Measurements from ENCODE around the gene AFF1.

Gene AFF1

DNA sequence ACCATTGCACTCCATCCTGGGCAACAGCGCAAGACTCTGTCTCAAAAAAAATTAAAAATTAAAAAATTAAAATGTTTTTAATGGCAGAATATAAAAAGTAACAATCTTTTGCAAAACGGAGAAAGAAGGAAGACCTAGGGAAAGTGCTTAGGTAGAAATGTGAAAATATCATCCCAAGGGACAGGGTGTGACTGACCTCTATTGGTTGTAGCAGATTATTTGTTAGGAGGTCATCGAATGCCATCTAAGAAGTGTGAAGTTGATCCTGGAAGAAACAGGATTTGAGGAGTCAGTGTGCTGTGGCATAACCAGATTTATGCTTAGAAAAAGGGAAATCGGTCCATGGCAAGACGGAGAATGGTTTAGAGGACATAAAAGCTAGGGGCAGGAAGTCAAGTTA, 24.4 kb upstream of the AFF1 start:
- TF ChIP-seq, protein P1, sequence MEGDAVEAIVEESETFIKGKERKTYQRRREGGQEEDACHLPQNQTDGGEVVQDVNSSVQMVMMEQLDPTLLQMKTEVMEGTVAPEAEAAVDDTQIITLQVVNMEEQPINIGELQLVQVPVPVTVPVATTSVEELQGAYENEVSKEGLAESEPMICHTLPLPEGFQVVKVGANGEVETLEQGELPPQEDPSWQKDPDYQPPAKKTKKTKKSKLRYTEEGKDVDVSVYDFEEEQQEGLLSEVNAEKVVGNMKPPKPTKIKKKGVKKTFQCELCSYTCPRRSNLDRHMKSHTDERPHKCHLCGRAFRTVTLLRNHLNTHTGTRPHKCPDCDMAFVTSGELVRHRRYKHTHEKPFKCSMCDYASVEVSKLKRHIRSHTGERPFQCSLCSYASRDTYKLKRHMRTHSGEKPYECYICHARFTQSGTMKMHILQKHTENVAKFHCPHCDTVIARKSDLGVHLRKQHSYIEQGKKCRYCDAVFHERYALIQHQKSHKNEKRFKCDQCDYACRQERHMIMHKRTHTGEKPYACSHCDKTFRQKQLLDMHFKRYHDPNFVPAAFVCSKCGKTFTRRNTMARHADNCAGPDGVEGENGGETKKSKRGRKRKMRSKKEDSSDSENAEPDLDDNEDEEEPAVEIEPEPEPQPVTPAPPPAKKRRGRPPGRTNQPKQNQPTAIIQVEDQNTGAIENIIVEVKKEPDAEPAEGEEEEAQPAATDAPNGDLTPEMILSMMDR (IDR thresholded peaks at IDR 0.05; ENCODE audit: control insufficient read depth, insufficient read depth, low read depth, low read length, missing control alignments), result no peak
- no peak overlapping the region for H3K4me3 ChIP-seq (ENCODE audit: control insufficient read depth, low read depth, low read length)
- DNase-seq (ENCODE audit: low read depth), result no peak

DNA sequence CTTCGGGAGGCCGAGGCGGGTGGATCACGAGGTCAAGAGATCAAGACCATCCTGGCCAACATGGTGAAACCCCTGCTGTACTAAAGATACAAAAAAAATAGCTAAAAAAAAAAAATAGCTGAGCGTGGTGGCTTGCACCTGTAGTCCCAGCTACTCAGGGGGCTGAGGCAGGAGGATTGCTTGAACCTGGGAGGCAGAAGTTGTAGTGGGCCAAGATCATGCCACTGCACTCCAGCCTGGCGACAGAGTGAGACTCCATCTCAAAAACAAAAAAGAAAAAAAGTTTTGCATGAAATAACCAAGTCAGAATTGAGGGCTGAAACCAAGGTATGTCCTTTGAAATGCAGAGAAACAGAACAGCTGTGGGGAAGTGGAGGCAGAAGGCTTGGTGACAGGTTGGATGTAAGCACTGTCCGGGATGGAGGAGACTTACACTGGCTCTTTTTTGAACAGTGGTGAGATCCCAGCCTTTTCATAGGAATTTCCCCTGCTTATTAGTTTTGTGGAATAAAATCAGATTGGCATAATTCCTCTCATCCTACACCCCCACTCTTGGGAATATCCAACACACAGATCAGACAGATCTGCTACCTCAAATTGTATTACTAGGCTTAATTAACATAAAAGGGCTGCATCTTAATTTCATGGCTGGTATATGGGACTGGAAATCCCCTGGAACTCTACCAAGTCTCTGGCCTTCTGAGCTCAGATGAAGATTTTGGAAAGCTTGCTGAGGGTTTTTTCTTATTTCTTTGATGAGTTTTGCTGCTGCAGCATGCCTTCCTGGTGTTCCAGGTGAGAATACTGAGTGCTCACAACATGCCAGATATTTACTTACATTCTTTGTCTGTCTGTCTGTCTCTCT, 23.8 kb upstream of the AFF1 start:
- no peak for DNase-seq (ENCODE audit: low read depth)
- TF ChIP-seq, protein P1 (IDR thresholded peaks at IDR 0.05; ENCODE audit: control insufficient read depth, insufficient read depth, low read depth, low read length, missing control alignments), result no peak
- no peak overlapping the region for H3K4me3 ChIP-seq (ENCODE audit: control insufficient read depth, low read depth, low read length)

DNA sequence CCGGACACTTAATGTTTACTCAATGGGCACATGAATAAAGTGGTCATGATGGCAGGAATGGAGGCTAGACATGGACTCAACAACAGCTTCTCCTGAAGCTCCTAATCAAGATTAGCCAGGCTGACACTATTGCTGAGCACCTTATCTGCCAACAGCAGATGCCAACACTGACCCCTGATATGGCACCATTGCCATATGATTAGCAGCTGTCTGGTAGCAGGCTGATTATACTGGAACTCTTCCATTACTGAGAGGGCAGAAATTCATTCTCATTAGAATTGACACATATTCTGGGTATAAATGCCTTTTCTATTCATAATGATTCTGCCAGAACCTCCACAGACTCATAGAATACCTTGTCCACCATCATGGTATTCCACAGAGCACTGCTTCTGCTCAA, 18.4 kb upstream of the AFF1 start:
- DNase-seq (ENCODE audit: low read depth), result no peak
- TF ChIP-seq, protein P1 (IDR thresholded peaks at IDR 0.05; ENCODE audit: control insufficient read depth, insufficient read depth, low read depth, low read length, missing control alignments), result no peak
- no peak overlapping the region for H3K4me3 ChIP-seq (ENCODE audit: control insufficient read depth, low read depth, low read length)

DNA sequence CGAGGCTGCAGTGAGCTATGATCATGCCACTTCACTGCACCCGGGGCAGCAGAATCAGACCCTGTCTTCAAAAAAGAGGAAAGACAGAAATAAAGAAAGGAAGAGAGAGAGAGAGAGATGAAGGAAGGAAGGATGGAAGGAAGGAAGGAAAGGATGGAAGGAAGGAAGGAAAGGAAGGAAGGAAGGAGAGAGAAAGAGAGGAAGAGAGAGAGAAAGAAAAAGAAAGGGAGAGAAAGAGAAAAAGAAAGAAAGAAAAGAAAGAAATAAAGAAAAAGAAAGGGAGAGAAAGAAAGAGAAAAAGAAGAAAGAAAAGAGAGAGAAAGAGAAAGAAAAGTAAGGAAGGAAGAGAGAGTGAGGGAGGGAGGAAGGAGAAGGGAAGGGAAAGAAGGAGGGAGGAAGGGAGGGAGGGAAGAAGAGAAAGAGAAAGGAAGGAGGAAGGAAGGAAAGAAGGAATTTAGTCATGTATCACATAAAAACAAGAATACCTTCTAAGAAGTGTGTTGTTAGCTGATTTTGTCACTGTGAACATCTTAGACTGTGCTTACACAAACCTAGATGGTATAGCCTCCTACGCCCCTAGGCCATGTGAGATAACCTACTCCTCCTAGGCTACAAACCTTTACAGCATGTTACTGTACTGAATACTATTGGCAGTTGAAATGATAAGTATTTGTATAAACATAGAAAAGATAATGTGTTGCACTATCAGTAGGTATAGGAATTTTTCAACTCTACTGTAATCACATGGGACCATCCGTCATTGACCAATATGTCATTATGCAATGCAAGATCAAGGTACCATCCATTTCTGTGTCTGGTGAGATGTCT, 17.4 kb upstream of the AFF1 start:
- DNase-seq (ENCODE audit: low read depth), result no peak
- no peak overlapping the region for H3K4me3 ChIP-seq (ENCODE audit: control insufficient read depth, low read depth, low read length)
- TF ChIP-seq, protein P1 (IDR thresholded peaks at IDR 0.05; ENCODE audit: control insufficient read depth, insufficient read depth, low read depth, low read length, missing control alignments), result no peak

DNA sequence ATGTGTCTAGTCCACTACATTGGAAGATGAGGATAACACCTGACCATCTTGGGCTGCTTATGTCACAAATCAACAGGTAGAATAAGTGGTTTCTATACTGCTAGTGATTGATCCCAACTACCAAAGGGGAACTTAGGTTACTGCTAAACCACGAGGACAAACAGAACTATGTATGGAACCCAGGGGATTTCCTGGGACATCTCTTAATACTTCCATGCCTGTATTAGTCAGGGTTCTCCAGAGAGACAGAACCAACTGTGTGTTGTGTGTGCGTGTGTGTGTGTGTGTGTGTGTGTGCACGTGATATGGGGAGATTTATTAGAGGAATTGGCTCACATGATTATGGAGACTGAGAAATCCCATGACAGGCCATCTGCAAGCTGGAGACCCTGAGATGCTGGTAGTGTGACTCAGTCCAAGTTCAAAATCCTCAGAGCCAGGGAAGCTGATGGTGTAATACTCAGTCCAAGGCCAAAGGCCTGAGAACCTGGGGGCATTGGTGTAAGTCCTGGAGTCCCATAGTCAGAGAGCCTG, 16.2 kb upstream of the AFF1 start:
- H3K4me3 ChIP-seq (ENCODE audit: control insufficient read depth, low read depth, low read length), result no peak overlapping the region
- DNase-seq (ENCODE audit: low read depth), result no peak
- TF ChIP-seq, protein P1 (IDR thresholded peaks at IDR 0.05; ENCODE audit: control insufficient read depth, insufficient read depth, low read depth, low read length, missing control alignments), result no peak

DNA sequence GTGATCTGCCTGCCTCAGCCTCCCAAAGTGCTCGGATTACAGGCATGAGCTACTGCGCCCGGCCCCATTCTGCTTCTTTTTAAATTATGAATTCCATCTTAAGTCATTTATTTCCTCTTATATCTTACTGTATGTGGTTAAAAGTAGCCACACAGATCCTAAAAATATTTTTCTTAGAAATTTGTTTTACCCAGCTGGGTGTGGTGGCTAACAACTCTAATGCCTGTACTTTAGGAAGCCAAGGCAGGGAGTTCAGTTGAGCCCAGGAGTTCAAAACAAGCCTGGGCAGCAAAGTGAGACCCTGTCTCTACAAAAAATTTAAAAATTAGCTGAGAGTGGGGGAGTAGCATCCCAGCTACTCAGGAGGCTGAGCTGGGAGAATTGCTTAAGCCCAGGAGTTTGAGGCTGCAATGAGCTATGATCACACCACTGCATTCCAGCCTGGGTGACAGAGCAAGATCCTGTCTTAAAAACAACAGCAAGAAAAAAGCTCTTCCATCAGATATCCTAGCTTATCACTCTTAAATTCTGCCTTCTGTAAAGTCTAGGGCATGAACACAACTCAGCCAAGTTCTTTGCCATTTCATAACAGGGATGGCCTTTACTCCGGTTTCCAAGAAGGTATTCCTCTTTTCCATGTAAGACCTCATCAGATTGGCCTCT, 15.1 kb upstream of the AFF1 start:
- no peak overlapping the region for H3K4me3 ChIP-seq (ENCODE audit: control insufficient read depth, low read depth, low read length)
- TF ChIP-seq, protein P1 (IDR thresholded peaks at IDR 0.05; ENCODE audit: control insufficient read depth, insufficient read depth, low read depth, low read length, missing control alignments), result no peak
- no peak for DNase-seq (ENCODE audit: low read depth)

Measured in AG09309 (cell line).